Astrocyte (in vitro differentiated cells and primary cell): ENCODE data around the gene CPED1.

Experiments used
- CTCF ChIP-seq: IDR thresholded peaks from 2 replicates; pipeline ENCODE4 v1.5.1; 2011; ENCODE audit warnings: low read depth, mild to moderate bottlenecking, inconsistent platforms, low read length, moderate library complexity; ENCODE audit not compliant: insufficient read depth
- EZH2 ChIP-seq: IDR thresholded peaks from 2 replicates; pipeline ENCODE4 v1.6.1; 2012; ENCODE audit warnings: mild to moderate bottlenecking, low read length, inconsistent platforms; ENCODE audit not compliant: insufficient read depth

GRCh38 chr7:121002048-121002756 lies 13.7 kb downstream of the CPED1 start:
- no peak for TF ChIP-seq EZH2
- no peak for TF ChIP-seq CTCF
